Fibroblast of lung (primary cell): ENCODE measurements around the gene ZBTB34. TPM values are rescaled to one million over a fixed set of nuclear protein-coding genes. Genes with fewer than 3 reads are reported as not detected.
A peak's percentile ranks its signal among the peaks of the same experiment; 100 is the strongest.

Experiments
- DNase-seq, 2 donors: peaks; one replicate each; pipeline versions ENCODE4 v3.0.0 to v3.0.0-alpha.2; 2010; ENCODE audit warnings: low read depth in 2 of 2
- H2AFZ ChIP-seq: 2 replicates; pipeline ENCODE4 v1.5.1; 2012; ENCODE audit warnings: low read length, control low read depth, inconsistent platforms
- H3K27ac ChIP-seq: 2 replicates; pipeline ENCODE4 v1.5.1; 2011; ENCODE audit warnings: low read length, control low read depth; ENCODE audit not compliant: insufficient read depth
- H3K27me3 ChIP-seq: 2 replicates; pipeline ENCODE4 v1.5.1; 2011; ENCODE audit warnings: mild to moderate bottlenecking, low read length; ENCODE audit not compliant: control insufficient read depth, insufficient read depth
- H3K36me3 ChIP-seq: 2 replicates; pipeline ENCODE4 v1.5.1; 2011; ENCODE audit warnings: low read length; ENCODE audit not compliant: control insufficient read depth, insufficient read depth
- H3K4me1 ChIP-seq: 2 replicates; pipeline ENCODE4 v1.5.1; 2011; ENCODE audit warnings: low read length; ENCODE audit not compliant: control insufficient read depth, insufficient read depth; ENCODE audit errors: extremely low read depth
- H3K4me2 ChIP-seq: 2 replicates; pipeline ENCODE4 v1.5.1; 2011; ENCODE audit warnings: low read length, control low read depth; ENCODE audit not compliant: insufficient read depth; ENCODE audit errors: extremely low read depth
- H3K4me3 ChIP-seq, 4 experiments: fragments of 200-600 bp in 1 of 4; sonication (generic) in 1 of 4; replicated peaks in 1 of 4; 2 replicates each; pipeline ENCODE4 v1.5.1; 2011 to 2016; ENCODE audit warnings: low read length in 4 of 4, low read depth in 3 of 4, mild to moderate bottlenecking in 3 of 4, control low read depth in 2 of 4, inconsistent platforms in 1 of 4, mixed read lengths in 1 of 4; ENCODE audit not compliant: insufficient read depth in 1 of 4; ENCODE audit errors: control extremely low read depth in 1 of 4
- H3K79me2 ChIP-seq: 2 replicates; pipeline ENCODE4 v1.5.1; 2012; ENCODE audit warnings: mild to moderate bottlenecking, low read length, inconsistent platforms; ENCODE audit not compliant: control insufficient read depth, insufficient read depth
- H3K9ac ChIP-seq: 2 replicates; pipeline ENCODE4 v1.5.1; 2011; ENCODE audit warnings: mild to moderate bottlenecking, low read length, control low read depth; ENCODE audit not compliant: insufficient read depth
- H3K9me3 ChIP-seq: 2 replicates; pipeline ENCODE4 v1.5.1; 2012; ENCODE audit warnings: low read depth, low read length; ENCODE audit not compliant: control insufficient read depth, insufficient read depth
- H4K20me1 ChIP-seq: 2 replicates; pipeline ENCODE4 v1.5.1; 2011; ENCODE audit warnings: low read length; ENCODE audit not compliant: control insufficient read depth, insufficient read depth; ENCODE audit errors: extremely low read depth
- CTCF ChIP-seq, 2 donors: IDR thresholded peaks in 1 of 2; conservative IDR thresholded peaks in 1 of 2; 1 replicate in 1 of 2; 2 replicates in 1 of 2; pipeline ENCODE4 v1.5.1; 2011 to 2012; ENCODE audit warnings: low read length in 2 of 2, control low read depth in 1 of 2, inconsistent platforms in 1 of 2, low read depth in 1 of 2, mild to moderate bottlenecking in 1 of 2
- EZH2 ChIP-seq: IDR thresholded peaks from 2 replicates; pipeline ENCODE4 v1.5.1; 2012; ENCODE audit warnings: low read length, control low read depth, mild to moderate bottlenecking; ENCODE audit errors: missing control alignments
- polyA plus RNA-seq, 2 donors: library from polyadenylated mRNA; depleted of rRNA in 1 of 2; stranded (reverse) in 1 of 2; unstranded in 1 of 2; fragments of >200 nt; gene quantifications; 2 replicates each; pipeline ENCODE4 v1.2.1, GENCODE V29; 2011 to 2012; ENCODE audit warnings: missing spikeins in 1 of 2
- total RNA-seq: library from RNA; depleted of rRNA; stranded (reverse); fragments of >200 nt; gene quantifications from 2 replicates; pipeline ENCODE4 v1.2.1, GENCODE V29; 2014

Gene ZBTB34
- total and polyA plus RNA-seq, 2 donors (not counting 1 experiment from before 2014, with no cell fraction given), result 6.8 to 7.0 TPM

- TF ChIP-seq CTCF (conservative IDR thresholded peaks at IDR 0.05 in 1 of 2, IDR thresholded peaks at IDR 0.05 in 1 of 2; ENCODE audit: low read depth in 1 of 2, low read length in 2 of 2) (no peak), EZH2 (no peak)
- H4K20me1 ChIP-seq, result no peaks in the 10 kb centered on the region
- no peak overlapping the region for H3K9ac ChIP-seq
- H3K79me2 ChIP-seq, result no peaks in the 10 kb centered on the region
- no peaks in the 10 kb centered on the region for H3K9me3 ChIP-seq
- H2AFZ ChIP-seq, result no peak overlapping the region
- H3K4me1 ChIP-seq, result no peaks in the 10 kb centered on the region
- H3K27me3 ChIP-seq, result peaks cover 3% of the 10 kb centered on the region
- H3K4me2 ChIP-seq, result no peak overlapping the region
- no peak overlapping the region for H3K27ac ChIP-seq
- H3K4me3 ChIP-seq, result no peak overlapping the region
- DNase-seq, result peak; percentile 65 to 82
- no peaks in the 10 kb centered on the region for H3K36me3 ChIP-seq
These were observed 16.4 kb upstream of the ZBTB34 start for GRCh38 chr9:126844085-126844484.

- H3K79me2 ChIP-seq, result no peaks in the 10 kb centered on the region
- H3K36me3 ChIP-seq, result no peaks in the 10 kb centered on the region
- H4K20me1 ChIP-seq, result no peaks in the 10 kb centered on the region
- H2AFZ ChIP-seq, result no peak overlapping the region
- no peak overlapping the region for H3K4me2 ChIP-seq
- no peak overlapping the region for H3K4me3 ChIP-seq
- no peak overlapping the region for H3K9ac ChIP-seq
- H3K27ac ChIP-seq, result no peak overlapping the region
- H3K27me3 ChIP-seq, result peaks cover 7% of the 10 kb centered on the region
- no peaks in the 10 kb centered on the region for H3K9me3 ChIP-seq
- no peaks in the 10 kb centered on the region for H3K4me1 ChIP-seq
- DNase-seq, result no peak
- no peak for TF ChIP-seq EZH2
- TF ChIP-seq CTCF (conservative IDR thresholded peaks at IDR 0.05 in 1 of 2, IDR thresholded peaks at IDR 0.05 in 1 of 2; ENCODE audit: low read depth in 1 of 2, low read length in 2 of 2), result no peak
These were observed 13.4 kb upstream of the ZBTB34 start for GRCh38 chr9:126847051-126847450.

GRCh38 chr9:126849591-126850225 lies 10.7 kb upstream of the ZBTB34 start:
- H3K27me3 ChIP-seq, result peaks cover 15% of the 10 kb centered on the region
- H2AFZ ChIP-seq, result no peak overlapping the region
- no peaks in the 10 kb centered on the region for H3K4me1 ChIP-seq
- no peak overlapping the region for H3K9ac ChIP-seq
- no peaks in the 10 kb centered on the region for H3K9me3 ChIP-seq
- no peak overlapping the region for H3K27ac ChIP-seq
- TF ChIP-seq CTCF (conservative IDR thresholded peaks at IDR 0.05 in 1 of 2, IDR thresholded peaks at IDR 0.05 in 1 of 2; ENCODE audit: low read depth in 1 of 2, low read length in 2 of 2), result no peak
- no peak for TF ChIP-seq EZH2
- H3K4me2 ChIP-seq, result no peak overlapping the region
- no peaks in the 10 kb centered on the region for H4K20me1 ChIP-seq
- no peak for DNase-seq
- no peak overlapping the region for H3K4me3 ChIP-seq
- no peaks in the 10 kb centered on the region for H3K36me3 ChIP-seq
- H3K79me2 ChIP-seq, result no peaks in the 10 kb centered on the region
